NCI-H446 (cell line): Measurements from ENCODE around the gene PAXX.

Experiments used
- DNase-seq, 2 experiments: peaks; one replicate each; lab custom pipeline; 2025; lab: John Stamatoyannopoulos, UW

Gene PAXX

DNA sequence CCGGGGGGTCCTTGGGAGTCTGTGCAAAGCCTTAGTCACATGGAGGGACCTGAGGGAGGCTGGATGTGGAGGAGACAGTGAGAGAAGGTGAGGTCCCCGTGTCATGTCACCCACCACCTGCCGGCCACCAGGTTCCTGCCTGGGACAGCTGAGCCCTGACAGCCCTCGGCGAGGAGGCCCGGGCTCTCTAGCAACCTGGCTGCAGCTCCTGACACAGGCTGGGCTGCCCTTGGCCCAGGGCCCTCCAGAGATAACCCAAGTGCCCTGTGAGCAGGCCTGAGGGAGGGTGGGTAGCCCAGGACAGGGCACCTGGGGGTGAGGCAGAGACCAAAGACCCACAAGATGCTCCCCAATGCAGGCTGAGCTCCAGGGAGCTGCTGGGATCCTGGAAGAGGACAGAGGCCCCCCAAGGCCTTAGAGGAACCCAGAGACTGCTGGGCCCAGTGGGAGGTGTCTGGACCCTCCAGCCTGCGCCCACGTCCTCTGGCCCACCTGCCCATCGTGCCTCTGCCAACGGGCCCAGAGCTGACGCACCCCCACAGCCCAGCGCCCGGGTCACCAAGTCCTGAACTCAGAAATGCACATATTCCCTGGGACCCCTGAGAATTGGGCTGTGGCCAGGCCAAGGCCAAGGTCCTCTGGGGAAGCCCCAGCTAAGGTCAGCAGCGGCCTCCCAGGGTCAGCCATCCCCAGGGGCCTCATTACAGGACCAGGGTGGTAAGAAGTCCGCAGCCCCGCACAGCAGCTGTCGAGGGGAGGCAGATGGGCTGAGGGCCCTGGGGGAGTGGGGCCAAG, 23.7 kb upstream of the PAXX start:
- no peak for DNase-seq

DNA sequence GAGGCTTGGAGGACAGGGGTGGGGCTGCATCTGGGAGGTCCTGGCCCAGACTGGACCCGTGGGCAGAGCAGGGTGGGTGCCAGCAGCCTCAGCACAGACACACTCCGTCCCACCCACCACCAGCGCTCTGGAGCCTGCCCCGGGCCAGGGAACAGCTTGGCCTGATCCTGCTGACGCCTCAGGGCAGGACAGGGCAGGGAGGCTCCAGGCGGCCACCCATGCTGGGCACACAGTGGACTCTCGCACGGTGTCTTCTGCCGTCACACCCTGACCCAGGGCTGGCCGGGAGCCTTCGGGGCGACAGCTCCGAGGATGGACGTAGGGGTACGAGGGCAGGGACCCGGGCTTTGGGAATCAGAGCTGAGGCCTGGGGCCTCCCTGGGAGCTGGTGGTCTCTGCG, 23.1 kb upstream of the PAXX start:
- no peak for DNase-seq

DNA sequence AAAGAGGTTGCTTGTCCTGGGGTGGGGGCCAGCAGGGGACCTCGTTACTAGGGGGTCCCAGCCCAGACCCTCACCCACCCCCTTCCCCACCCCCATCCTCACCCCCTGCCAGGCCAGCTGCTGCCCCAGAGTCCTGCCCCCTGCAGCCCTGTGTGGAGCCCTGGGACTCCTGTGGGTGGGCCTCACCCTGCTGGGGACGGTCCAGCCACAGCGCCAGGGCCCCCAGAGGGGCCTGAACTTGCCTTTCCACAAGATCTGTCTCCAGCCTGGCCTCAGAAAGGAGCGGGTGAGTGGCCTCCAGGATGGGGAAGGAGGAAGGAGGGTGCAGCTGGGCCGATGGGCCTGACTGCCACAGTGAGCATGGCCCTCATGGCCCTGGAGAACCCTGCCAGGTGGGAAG, 22.4 kb upstream of the PAXX start:
- DNase-seq = no peak

DNA sequence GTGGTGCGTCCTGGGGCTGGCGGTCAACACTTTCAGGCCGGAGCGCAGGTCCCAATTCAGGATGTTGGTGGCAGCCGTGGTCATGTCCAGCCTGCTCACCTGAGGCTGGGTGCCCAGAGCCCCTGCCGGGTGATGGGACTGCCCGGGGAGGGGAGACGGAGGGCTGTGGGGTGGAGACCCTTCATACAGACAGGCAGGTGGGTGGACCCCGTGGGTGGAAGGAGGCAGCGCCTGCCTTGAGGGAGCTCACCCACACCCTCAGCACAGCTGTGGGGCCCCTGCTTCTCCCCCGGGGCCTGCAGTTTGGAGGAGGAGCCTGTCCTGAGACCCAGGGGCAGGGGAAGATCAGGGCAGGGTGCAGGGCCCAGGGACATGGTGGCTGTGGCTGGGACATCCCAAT, 21.9 kb upstream of the PAXX start:
- DNase-seq = no peak

DNA sequence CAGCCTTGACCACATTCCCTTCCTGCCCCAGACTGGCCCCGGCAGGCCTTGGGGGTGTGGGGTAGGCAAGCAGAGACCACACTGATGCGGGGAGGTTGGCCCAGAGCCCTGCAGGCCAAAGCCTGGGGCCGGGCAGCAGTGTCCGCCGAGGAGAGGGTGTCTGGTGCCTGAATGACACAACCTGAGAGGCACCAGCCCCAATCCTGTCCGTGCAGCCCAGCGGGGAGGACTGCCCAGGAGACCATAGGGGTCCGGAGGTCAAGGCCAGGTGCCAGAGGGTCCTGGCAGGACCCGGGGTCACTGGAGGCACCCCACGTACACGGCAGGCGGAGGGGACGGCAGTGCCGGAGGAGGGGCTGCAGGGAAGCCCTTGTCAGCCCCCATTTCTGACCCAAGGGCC, 20.5 kb upstream of the PAXX start:
- no peak for DNase-seq

DNA sequence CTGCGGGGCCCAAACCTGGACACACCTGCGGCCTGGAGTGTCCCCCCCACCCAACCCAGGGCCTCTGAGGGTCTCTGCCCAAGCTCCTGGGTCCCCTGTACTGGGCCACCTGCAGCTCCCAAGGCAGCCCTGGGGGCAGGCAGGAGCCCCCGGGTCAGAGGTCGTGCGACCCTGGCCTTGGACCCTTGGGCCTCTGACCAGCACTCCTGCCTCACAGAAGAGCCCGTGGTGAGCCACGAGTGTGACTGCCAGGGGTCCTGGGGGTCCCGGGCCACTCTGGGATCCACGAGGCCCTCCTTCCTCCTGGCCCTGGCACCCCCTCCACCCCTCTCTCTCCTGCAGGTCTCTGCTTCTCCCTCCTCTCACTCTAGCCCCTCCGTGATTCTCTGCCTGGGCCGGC, 19.9 kb upstream of the PAXX start:
- no peak for DNase-seq

GRCh38 chr9:136972743-136973142, 19.5 kb upstream of the PAXX start:
- DNase-seq = no peak

GRCh38 chr9:136973618-136974617, 18.3 kb upstream of the PAXX start:
- no peak for DNase-seq

DNA sequence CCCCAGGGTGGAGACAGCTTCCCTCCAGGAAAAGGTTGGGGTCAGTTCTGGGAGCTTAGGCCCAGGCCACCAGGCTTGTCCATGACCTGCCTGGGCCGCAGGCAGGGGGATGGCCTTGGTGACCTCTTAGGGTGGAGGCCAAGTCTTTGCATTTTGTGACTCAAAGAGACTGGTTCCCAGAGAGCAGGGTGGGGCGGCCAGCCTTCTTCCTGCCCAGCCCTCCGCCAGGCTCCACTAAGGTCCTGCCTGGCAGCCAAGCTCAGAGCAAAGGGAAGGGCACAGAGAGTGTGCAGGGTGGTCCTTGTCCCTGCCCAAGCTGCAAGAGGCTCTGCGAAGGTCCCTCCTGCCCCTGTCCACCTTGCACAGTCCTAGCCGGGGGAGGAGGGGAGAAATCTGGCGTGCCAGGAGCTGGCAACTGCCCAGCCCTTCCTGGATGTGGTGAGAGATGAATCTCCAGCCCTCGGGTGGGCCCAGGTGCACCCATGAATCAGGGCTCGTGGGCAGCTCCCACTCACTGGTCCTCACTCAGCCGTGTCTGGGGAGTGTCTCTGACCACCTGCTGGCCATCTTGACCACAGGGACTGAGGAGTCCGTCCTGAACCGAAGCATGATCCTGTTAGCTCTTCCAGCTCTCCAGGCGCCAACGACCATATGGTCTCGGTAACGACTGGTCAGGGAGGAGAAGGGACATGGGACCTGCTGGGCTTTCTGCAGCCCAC, 17.2 kb upstream of the PAXX start:
- DNase-seq = no peak

DNA sequence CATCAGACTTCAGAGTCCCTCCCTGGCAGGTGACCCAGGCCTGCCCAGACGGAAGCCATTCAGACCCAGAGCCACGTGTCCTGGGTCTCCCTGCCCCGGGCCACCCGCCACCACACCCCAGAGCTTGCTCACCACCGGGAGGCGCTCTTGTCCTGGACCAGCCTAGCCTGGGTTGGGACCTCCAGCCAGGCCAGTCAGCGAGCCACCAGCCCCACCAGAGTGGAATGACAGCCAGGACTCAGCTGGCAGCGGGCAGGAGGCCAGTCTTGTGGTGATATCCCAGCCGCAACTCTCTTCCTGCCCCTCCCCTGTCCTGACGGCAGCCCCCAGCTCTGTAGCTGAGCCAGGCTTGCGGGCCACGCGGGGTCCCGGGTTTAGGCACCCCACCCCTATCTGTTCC, 16.6 kb upstream of the PAXX start:
- no peak for DNase-seq

DNA sequence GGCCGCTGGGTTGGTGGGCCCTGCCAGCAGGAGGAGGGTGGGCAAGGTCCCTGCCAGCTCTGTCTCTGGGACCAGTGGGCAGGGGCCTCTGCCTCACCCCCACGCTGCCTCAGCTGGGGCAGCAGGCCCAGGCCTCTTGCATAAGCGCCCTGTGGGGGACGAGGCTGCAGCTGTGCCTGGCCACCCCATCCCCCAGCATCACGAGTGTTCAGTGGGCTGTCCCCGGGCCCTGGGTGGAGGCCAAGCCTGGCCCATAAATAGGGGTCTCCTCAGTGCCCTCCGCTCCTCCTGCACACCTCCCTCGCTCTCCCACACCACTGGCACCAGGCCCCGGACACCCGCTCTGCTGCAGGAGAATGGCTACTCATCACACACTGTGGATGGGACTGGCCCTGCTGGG, 15.0 kb upstream of the PAXX start, which contains the start of gene PTGDS:
TSS of gene PTGDS (plus strand) at position 282 of the 400 bp plus-strand sequence. CDS start at position 357, 75 bp downstream.
- no peak for DNase-seq

DNA sequence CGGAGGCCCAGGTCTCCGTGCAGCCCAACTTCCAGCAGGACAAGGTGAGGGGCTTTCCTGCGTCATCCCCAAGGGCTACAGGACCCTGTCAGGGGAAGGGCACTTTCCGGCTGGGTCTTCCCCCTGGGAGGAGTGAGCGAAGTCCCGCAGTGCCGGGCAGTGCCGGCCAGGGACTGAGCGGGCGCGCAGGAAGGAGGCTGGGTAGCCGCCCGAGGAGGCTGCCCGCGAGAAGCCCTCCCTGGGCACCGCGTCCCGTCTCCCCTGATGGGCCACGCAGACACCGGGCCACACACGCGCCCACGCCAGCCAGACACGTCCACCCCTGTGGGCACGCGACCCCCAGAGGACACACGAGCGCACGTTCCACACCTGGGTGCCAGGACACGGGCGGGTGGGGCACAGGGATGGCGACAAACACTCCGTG, 14.6 kb upstream of the PAXX start:
- no peak for DNase-seq

DNA sequence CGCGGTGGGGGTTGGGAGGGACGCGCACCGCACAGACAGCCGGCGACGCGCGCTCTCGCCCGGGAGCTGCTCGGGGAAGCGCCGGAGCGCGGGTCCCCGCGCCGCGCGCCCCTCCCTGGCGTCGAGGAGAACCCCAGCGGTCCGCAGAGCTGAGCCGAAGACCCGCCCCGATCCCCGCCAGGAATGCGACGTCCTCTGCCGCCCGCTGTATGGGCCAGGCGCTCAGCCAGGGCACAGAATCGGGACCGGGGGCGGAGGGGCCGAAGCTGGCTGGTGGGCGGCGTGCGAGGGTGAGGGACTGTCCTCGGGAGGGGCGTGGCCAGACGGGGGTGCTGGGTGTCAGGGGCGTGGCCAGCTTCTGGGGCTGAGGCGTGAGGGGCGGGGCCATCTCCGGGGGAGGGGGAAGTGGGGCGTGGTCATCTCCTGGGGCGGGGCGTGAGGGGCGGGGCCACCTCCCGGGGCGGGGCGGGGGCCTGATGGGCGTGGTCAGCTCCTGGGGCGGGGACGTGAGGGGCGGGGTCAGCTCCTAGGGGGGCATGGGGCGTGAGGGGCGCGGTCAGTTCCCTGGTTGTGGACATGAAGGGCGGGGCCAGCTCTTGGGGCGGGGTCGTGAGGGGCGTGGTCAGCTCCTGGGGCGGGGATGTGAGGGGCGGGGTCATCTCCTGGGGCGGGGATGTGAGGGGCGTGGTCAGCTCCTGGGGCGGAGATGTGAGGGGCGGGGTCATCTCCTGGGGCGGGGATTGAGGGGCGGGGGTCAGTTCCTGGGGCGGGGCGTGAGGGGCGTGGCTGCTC, 14.0 kb upstream of the PAXX start:
- DNase-seq = no peak

DNA sequence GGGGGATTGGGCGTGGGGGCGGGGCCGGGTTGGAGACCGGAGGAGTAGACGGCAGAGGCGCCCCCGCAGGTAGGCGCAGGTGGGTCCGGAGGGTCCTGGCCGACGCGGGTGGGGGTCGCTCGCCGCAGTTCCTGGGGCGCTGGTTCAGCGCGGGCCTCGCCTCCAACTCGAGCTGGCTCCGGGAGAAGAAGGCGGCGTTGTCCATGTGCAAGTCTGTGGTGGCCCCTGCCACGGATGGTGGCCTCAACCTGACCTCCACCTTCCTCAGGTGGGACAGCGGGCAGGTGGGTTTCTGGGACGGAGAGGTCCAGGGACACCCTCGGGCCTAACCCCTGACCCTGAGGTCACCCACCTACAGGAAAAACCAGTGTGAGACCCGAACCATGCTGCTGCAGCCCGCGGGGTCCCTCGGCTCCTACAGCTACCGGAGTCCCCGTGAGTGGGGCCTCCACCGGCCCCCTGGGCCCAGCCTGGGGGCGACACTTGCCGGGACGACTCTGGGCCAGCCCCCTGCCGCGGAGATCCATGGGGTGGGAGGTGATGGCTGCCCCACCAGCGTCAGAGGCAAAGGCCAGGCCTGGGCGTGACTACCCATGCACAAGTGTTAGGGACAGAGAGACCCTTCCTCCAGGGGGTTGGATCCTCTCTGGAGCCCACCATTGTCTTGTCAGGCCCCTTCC, 13.2 kb upstream of the PAXX start:
- no peak for DNase-seq

DNA sequence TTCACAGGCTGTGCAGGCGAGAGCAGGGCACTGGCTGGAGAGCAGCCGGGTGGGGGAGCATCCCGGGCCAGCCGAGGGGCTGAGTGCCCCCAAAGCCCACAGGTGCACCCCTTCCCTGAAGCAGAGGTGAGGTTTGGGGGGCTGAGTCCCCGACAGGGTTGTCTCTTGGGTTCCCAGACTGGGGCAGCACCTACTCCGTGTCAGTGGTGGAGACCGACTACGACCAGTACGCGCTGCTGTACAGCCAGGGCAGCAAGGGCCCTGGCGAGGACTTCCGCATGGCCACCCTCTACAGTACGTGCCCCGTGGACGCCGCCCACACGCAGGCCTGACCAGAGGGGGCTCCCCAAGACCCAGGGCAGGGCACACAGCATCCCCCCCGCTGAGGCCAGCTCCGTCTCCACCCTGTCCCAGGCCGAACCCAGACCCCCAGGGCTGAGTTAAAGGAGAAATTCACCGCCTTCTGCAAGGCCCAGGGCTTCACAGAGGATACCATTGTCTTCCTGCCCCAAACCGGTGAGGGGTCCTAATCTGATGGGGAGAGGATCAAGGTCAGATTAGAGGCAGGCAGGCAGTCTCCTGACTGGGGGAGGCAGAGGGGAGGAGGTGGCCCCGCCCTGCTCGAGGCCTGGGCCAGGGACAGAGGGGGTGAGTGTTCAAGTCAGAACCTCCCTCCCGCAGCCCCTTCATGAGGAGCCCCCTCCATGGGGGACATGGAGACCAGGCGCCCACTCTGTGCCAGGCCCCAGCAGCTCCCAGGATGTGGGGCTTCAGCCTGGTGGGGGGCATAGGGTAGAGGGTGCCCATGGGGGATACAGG, 12.2 kb upstream of the PAXX start:
- DNase-seq = no peak

- DNase-seq = no peak
Measured at GRCh38 chr9:136980669-136981478, 11.3 kb upstream of the PAXX start.

DNA sequence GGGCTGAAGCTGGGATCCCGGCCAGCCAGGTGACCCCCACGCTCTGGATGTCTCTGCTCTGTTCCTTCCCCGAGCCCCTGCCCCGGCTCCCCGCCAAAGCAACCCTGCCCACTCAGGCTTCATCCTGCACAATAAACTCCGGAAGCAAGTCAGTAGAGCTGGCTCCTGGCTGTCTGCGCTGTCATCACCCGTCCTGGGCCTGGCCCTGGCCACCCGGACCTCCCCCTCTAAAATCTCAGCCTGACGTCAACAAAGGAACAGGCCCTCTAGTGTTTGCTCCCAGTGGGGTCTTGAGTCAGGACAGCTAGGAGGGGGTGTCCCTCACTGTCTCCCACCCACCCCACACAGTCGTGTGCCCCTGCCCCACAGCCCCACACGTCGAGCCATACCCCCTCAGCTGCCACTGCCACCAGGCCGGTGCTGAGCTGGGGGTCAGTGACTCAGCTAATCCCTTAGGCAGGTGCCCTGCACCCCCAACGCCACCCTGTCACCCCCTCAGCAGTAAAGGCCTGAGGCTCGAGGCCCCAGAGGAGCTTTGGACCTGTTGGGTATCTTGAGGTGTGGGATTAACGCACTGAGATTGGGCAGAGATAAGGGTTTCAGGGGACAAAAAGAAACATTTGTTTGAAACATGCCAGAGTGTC, 10.5 kb upstream of the PAXX start:
- DNase-seq = no peak

- no peak for DNase-seq
Measured at GRCh38 chr9:136982232-136983051, 9.8 kb upstream of the PAXX start, which contains the start of gene LCNL1. Gene LCNL1 (plus strand): TSS chr9:136982993. CDS start chr9:136983587, 594 bp downstream.
